IMR-90 (cell line): ENCODE data around the gene TIMM10.
A peak's percentile ranks its signal among the peaks of the same experiment; 100 is the strongest.

ENCODE experiments used
- BHLHE40 ChIP-seq: fragments of 150-350 bp; IDR thresholded peaks from 2 replicates; pipeline ENCODE4 v1.6.1; 2016; ENCODE audit warnings: mild to moderate bottlenecking, low read depth, low read length
- CEBPB ChIP-seq: IDR thresholded peaks from 2 replicates; pipeline ENCODE4 v1.6.1; 2012; ENCODE audit warnings: low read depth, low read length, improper control_type of control experiment
- CHD1 ChIP-seq: IDR thresholded peaks from 2 replicates; pipeline ENCODE4 v1.6.1; 2012; ENCODE audit warnings: low read depth, low read length, improper control_type of control experiment
- CTCF ChIP-seq: conservative IDR thresholded peaks from 2 replicates; pipeline ENCODE4 v1.5.1; 2012; ENCODE audit warnings: mild to moderate bottlenecking, low read depth, low read length, improper control_type of control experiment
- ELK1 ChIP-seq: fragments of 150-350 bp; IDR thresholded peaks from 2 replicates; pipeline ENCODE4 v1.6.1; 2016; ENCODE audit warnings: low read depth, mild to moderate bottlenecking, low read length, moderate library complexity, borderline replicate concordance
- MAFK ChIP-seq: IDR thresholded peaks from 2 replicates; pipeline ENCODE4 v1.6.1; 2012; ENCODE audit warnings: low read depth, low read length, improper control_type of control experiment
- MAZ ChIP-seq: IDR thresholded peaks from 2 replicates; pipeline ENCODE4 v1.6.1; 2012; ENCODE audit warnings: low read depth, mild to moderate bottlenecking, low read length, improper control_type of control experiment, moderate library complexity, borderline replicate concordance
- MXI1 ChIP-seq: IDR thresholded peaks from 2 replicates; pipeline ENCODE4 v1.6.1; 2012; ENCODE audit warnings: low read depth, mild to moderate bottlenecking, low read length, moderate library complexity, borderline replicate concordance
- POLR2A ChIP-seq: IDR thresholded peaks from 2 replicates; pipeline ENCODE4 v1.6.1; 2012; ENCODE audit warnings: mild to moderate bottlenecking, low read depth, low read length
- RAD21 ChIP-seq: IDR thresholded peaks from 2 replicates; pipeline ENCODE4 v1.6.1; 2012; ENCODE audit warnings: low read length, improper control_type of control experiment
- RCOR1 ChIP-seq: IDR thresholded peaks from 2 replicates; pipeline ENCODE4 v1.6.1; 2012; ENCODE audit warnings: mild to moderate bottlenecking, low read length, improper control_type of control experiment; ENCODE audit not compliant: insufficient replicate concordance
- SMC3 ChIP-seq: fragments of 150-350 bp; IDR thresholded peaks from 2 replicates; pipeline ENCODE4 v1.6.1; 2016; ENCODE audit warnings: low read depth, mild to moderate bottlenecking, antibody characterized with exemption, low read length, moderate library complexity

- TF ChIP-seq POLR2A: no peak
- peak; percentile 60 for TF ChIP-seq CTCF
- peak; percentile 36 for TF ChIP-seq RAD21
- TF ChIP-seq RCOR1: no peak
- no peak for TF ChIP-seq CEBPB
- TF ChIP-seq CHD1: no peak
- no peak for TF ChIP-seq ELK1
- TF ChIP-seq SMC3: peak; percentile 37; the same call in 1 of the 2 replicates
- no peak for TF ChIP-seq BHLHE40
- no peak for TF ChIP-seq MXI1
- no peak for TF ChIP-seq MAZ
- no peak for TF ChIP-seq MAFK
Measured at GRCh38 chr11:57480409-57481137, 50.0 kb downstream of the TIMM10 start.
